HEK293 (cell line): Measurements from ENCODE around the gene KLHDC7B.

ENCODE experiments used
- CTCF ChIA-PET: fragments of 350-600 bp; formaldehyde crosslinking; extraction: SDS; loops from one replicate; lab custom pipeline; 2021; ENCODE audit warnings: antibody characterized with exemption; lab: Yijun Ruan, JAX
- POLR2A ChIA-PET: fragments of 300-600 bp; formaldehyde crosslinking; extraction: SDS; loops from one replicate; lab custom pipeline; 2020; ENCODE audit warnings: antibody characterized with exemption, inconsistent platforms; lab: Yijun Ruan, JAX
- H3K27ac ChIP-seq: fragments of 200-500 bp; sonication (Bioruptor generic); 2 replicates; pipeline ENCODE4 v1.5.1; 2014; ENCODE audit warnings: low read depth, low read length, control low read depth, inconsistent platforms; ENCODE audit errors: extremely low read depth
- H3K36me3 ChIP-seq, 2 experiments: fragments of 200-500 bp in 1 of 2; sonication (Bioruptor generic) in 1 of 2; 1 replicate in 1 of 2; 2 replicates in 1 of 2; pipeline ENCODE4 v1.5.1; 2014 to 2017; ENCODE audit warnings: inconsistent platforms in 2 of 2, low read length in 2 of 2; ENCODE audit not compliant: control insufficient read depth in 2 of 2, insufficient read depth in 1 of 2
- H3K4me1 ChIP-seq: fragments of 200-500 bp; sonication (Bioruptor generic); 2 replicates; pipeline ENCODE4 v1.5.1; 2014; ENCODE audit warnings: mild to moderate bottlenecking, low read length, inconsistent platforms; ENCODE audit not compliant: control insufficient read depth, insufficient read depth
- H3K4me3 ChIP-seq: 2 replicates; pipeline ENCODE4 v1.5.1; 2011; ENCODE audit warnings: low read depth, mild to moderate bottlenecking, control low read depth, low read length, moderate library complexity
- H3K9me3 ChIP-seq: fragments of 200-500 bp; sonication (Bioruptor generic); 2 replicates; pipeline ENCODE4 v1.5.1; 2014; ENCODE audit warnings: low read depth, low read length, inconsistent platforms; ENCODE audit not compliant: control insufficient read depth, insufficient read depth
- KLF10 ChIP-seq: fragments of 450-650 bp; IDR thresholded peaks from 2 replicates; pipeline ENCODE4 v1.5.1; 2018; ENCODE audit warnings: missing biosample characterization, mild to moderate bottlenecking, missing genetic modification characterization
- KLF7 ChIP-seq: fragments of 450-650 bp; formaldehyde crosslinking; IDR thresholded peaks from 2 replicates; pipeline ENCODE4 v1.5.1; 2016; ENCODE audit warnings: missing biosample characterization, missing genetic modification characterization, borderline replicate concordance
- KLF8 ChIP-seq: fragments of 450-650 bp; formaldehyde crosslinking; IDR thresholded peaks from 2 replicates; pipeline ENCODE4 v1.5.1; 2016; ENCODE audit warnings: missing biosample characterization, missing genetic modification characterization
- OVOL3 ChIP-seq: fragments of 450-650 bp; formaldehyde crosslinking; IDR thresholded peaks from 2 replicates; pipeline ENCODE4 v1.5.1; 2016; ENCODE audit warnings: missing biosample characterization, missing genetic modification characterization
- PRDM1 ChIP-seq: fragments of 450-650 bp; formaldehyde crosslinking; IDR thresholded peaks from 2 replicates; pipeline ENCODE4; 2016; ENCODE audit warnings: missing biosample characterization, missing genetic modification characterization
- TRIM28 ChIP-seq: IDR thresholded peaks from 2 replicates; pipeline ENCODE4 v1.6.1; 2011; ENCODE audit warnings: low read length, control low read depth, borderline replicate concordance
- ZNF24 ChIP-seq: fragments of 450-650 bp; formaldehyde crosslinking; IDR thresholded peaks from 2 replicates; pipeline ENCODE4 v1.5.1; 2016; ENCODE audit warnings: missing biosample characterization, missing genetic modification characterization
- ZNF274 ChIP-seq, 2 experiments: fragments of 200-500 bp in 1 of 2; fragments of 450-650 bp in 1 of 2; sonication (Bioruptor generic) in 1 of 2; formaldehyde crosslinking in 1 of 2; IDR thresholded peaks; 2 replicates each; pipeline versions ENCODE4 v1.5.1 to v1.6.1; 2014 to 2016; ENCODE audit warnings: borderline replicate concordance in 1 of 2, inconsistent platforms in 1 of 2, low read length in 1 of 2, missing biosample characterization in 1 of 2, missing genetic modification characterization in 1 of 2
- ZNF416 ChIP-seq: fragments of 450-650 bp; formaldehyde crosslinking; IDR thresholded peaks from 2 replicates; pipeline ENCODE4 v1.5.1; 2016; ENCODE audit warnings: missing biosample characterization, missing genetic modification characterization
- ZNF660 ChIP-seq: fragments of 450-650 bp; IDR thresholded peaks from 2 replicates; pipeline ENCODE4 v1.5.1; 2018; ENCODE audit warnings: missing biosample characterization, mild to moderate bottlenecking, missing genetic modification characterization
- ZNF677 ChIP-seq: fragments of 450-650 bp; IDR thresholded peaks from 2 replicates; pipeline ENCODE4 v1.5.0; 2018; ENCODE audit warnings: missing biosample characterization, mild to moderate bottlenecking, missing genetic modification characterization, moderate library complexity
- ZNF707 ChIP-seq: fragments of 450-650 bp; formaldehyde crosslinking; IDR thresholded peaks from 2 replicates; pipeline ENCODE4 v1.5.1; 2016; ENCODE audit warnings: missing biosample characterization, missing genetic modification characterization
- ZNF843 ChIP-seq: fragments of 450-650 bp; formaldehyde crosslinking; IDR thresholded peaks from 2 replicates; pipeline ENCODE4 v1.5.1; 2016; ENCODE audit warnings: missing biosample characterization, missing genetic modification characterization
- TF ChIP-seq, protein P1 (sequence below): fragments of 450-650 bp; formaldehyde crosslinking; IDR thresholded peaks from 2 replicates; pipeline ENCODE4 v1.5.1; 2016; ENCODE audit warnings: missing biosample characterization, missing genetic modification characterization, borderline replicate concordance
- TF ChIP-seq, protein P2 (sequence below): fragments of 450-650 bp; formaldehyde crosslinking; IDR thresholded peaks from 2 replicates; pipeline ENCODE4 v1.5.1; 2016; ENCODE audit warnings: missing biosample characterization, missing genetic modification characterization
- TF ChIP-seq, protein P3 (sequence below): fragments of 450-650 bp; formaldehyde crosslinking; IDR thresholded peaks from 2 replicates; pipeline ENCODE4 v1.5.1; 2016; ENCODE audit warnings: missing biosample characterization, missing genetic modification characterization
- TF ChIP-seq, protein P4 (sequence below): fragments of 450-650 bp; formaldehyde crosslinking; IDR thresholded peaks from 2 replicates; pipeline ENCODE4 v1.5.1; 2016; ENCODE audit warnings: missing biosample characterization, missing genetic modification characterization
- TF ChIP-seq, protein P5 (sequence below): fragments of 450-650 bp; formaldehyde crosslinking; IDR thresholded peaks from 2 replicates; pipeline ENCODE4 v1.5.1; 2016; ENCODE audit warnings: missing biosample characterization, missing genetic modification characterization
- TF ChIP-seq, protein P6 (sequence below): fragments of 450-650 bp; IDR thresholded peaks from 2 replicates; pipeline ENCODE4 v1.5.1; 2018; ENCODE audit warnings: missing biosample characterization, mild to moderate bottlenecking, missing genetic modification characterization

KLHDC7B gene

DNA sequence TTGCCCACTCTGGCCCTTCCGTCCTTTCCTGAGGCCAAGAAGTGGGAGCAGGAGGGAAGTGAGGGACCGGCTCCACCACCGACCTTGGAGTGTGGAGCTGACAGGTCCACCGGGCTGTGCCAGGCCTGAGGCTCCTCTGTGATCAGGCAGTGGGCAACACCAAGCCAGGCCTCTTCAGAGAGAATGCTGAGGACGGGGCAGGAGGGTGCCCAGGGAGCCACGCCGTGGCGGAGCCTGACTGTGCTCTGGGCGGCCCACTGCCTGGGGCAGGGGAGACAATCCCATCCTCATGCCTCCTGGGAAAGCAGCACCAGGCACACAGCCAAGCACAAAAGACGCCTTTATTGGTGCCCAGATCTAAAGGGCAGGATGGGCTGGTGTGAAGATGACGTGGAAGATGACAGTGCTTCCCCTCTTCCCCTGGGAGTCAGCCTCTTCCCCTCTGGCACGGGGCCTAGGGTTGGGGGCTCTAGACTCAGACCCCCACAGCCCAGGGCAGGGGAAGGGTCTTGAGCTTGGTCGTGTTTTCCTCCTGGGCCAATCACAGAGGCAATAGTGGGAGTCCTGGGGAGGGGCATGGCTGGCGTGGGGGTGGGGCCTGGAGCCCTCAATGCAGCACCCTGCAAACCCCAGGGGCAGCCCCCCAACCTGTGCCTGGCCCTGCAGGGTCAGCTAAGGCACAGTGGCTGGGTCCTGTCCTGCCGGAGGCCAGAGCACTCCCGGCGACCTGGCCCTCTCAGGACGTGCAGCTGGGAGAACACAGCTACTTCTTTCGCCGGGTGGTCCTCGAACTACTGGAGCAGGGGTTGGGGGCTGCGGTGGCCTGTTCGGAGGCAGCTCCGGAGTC lies 42.8 kb upstream of the KLHDC7B start:
- H3K9me3 ChIP-seq, result no peaks in the 10 kb centered on the region
- peaks cover 3% of the 10 kb centered on the region for H3K4me1 ChIP-seq
- H3K36me3 ChIP-seq, result peaks cover 0 to 37% of the 10 kb centered on the region in 2 experiments; a peak in 1 of 3 replicates
- H3K27ac ChIP-seq, result no peak overlapping the region
- ChIA-PET POLR2A (interaction anchor here (0.8 to 3.3 kb wide), 2 partner anchors 20 to 23 kb away, joined by 3 to 12 read pairs; partner anchors contain the start of gene SCO2), CTCF (interaction anchor here (0.6 to 1.1 kb wide), 2 partner anchors 23 to 64 kb away, joined by 3 to 5 read pairs; partner anchors contain the start of gene SCO2)
- no peak overlapping the region for H3K4me3 ChIP-seq
- TF ChIP-seq ZNF707 (tag by site-specific recombination) (no peak), ZNF416 (tag by site-specific recombination) (no peak), ZNF24 (tag by site-specific recombination) (no peak), ZNF274 (IDR thresholded peaks at IDR 0.05; ENCODE audit: low read length) (no peak), ZNF274 (tag by site-specific recombination; IDR thresholded peaks at IDR 0.05; ENCODE audit: borderline replicate concordance) (no peak), TRIM28 (no peak), ZNF843 (no peak), KLF10 (tag by site-specific recombination) (no peak), OVOL3 (tag by site-specific recombination) (no peak), KLF7 (tag by site-specific recombination) (no peak), ZNF660 (no peak), ZNF677 (tag by site-specific recombination) (no peak), KLF8 (tag by site-specific recombination) (no peak), PRDM1 (tag by site-specific recombination) (no peak)
- TF ChIP-seq, protein P1, sequence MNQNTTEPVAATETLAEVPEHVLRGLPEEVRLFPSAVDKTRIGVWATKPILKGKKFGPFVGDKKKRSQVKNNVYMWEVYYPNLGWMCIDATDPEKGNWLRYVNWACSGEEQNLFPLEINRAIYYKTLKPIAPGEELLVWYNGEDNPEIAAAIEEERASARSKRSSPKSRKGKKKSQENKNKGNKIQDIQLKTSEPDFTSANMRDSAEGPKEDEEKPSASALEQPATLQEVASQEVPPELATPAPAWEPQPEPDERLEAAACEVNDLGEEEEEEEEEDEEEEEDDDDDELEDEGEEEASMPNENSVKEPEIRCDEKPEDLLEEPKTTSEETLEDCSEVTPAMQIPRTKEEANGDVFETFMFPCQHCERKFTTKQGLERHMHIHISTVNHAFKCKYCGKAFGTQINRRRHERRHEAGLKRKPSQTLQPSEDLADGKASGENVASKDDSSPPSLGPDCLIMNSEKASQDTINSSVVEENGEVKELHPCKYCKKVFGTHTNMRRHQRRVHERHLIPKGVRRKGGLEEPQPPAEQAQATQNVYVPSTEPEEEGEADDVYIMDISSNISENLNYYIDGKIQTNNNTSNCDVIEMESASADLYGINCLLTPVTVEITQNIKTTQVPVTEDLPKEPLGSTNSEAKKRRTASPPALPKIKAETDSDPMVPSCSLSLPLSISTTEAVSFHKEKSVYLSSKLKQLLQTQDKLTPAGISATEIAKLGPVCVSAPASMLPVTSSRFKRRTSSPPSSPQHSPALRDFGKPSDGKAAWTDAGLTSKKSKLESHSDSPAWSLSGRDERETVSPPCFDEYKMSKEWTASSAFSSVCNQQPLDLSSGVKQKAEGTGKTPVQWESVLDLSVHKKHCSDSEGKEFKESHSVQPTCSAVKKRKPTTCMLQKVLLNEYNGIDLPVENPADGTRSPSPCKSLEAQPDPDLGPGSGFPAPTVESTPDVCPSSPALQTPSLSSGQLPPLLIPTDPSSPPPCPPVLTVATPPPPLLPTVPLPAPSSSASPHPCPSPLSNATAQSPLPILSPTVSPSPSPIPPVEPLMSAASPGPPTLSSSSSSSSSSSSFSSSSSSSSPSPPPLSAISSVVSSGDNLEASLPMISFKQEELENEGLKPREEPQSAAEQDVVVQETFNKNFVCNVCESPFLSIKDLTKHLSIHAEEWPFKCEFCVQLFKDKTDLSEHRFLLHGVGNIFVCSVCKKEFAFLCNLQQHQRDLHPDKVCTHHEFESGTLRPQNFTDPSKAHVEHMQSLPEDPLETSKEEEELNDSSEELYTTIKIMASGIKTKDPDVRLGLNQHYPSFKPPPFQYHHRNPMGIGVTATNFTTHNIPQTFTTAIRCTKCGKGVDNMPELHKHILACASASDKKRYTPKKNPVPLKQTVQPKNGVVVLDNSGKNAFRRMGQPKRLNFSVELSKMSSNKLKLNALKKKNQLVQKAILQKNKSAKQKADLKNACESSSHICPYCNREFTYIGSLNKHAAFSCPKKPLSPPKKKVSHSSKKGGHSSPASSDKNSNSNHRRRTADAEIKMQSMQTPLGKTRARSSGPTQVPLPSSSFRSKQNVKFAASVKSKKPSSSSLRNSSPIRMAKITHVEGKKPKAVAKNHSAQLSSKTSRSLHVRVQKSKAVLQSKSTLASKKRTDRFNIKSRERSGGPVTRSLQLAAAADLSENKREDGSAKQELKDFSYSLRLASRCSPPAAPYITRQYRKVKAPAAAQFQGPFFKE, result no peak
- TF ChIP-seq, protein P2, sequence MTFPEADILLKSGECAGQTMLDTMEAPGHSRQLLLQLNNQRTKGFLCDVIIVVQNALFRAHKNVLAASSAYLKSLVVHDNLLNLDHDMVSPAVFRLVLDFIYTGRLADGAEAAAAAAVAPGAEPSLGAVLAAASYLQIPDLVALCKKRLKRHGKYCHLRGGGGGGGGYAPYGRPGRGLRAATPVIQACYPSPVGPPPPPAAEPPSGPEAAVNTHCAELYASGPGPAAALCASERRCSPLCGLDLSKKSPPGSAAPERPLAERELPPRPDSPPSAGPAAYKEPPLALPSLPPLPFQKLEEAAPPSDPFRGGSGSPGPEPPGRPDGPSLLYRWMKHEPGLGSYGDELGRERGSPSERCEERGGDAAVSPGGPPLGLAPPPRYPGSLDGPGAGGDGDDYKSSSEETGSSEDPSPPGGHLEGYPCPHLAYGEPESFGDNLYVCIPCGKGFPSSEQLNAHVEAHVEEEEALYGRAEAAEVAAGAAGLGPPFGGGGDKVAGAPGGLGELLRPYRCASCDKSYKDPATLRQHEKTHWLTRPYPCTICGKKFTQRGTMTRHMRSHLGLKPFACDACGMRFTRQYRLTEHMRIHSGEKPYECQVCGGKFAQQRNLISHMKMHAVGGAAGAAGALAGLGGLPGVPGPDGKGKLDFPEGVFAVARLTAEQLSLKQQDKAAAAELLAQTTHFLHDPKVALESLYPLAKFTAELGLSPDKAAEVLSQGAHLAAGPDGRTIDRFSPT, result no peak
- TF ChIP-seq, protein P3, sequence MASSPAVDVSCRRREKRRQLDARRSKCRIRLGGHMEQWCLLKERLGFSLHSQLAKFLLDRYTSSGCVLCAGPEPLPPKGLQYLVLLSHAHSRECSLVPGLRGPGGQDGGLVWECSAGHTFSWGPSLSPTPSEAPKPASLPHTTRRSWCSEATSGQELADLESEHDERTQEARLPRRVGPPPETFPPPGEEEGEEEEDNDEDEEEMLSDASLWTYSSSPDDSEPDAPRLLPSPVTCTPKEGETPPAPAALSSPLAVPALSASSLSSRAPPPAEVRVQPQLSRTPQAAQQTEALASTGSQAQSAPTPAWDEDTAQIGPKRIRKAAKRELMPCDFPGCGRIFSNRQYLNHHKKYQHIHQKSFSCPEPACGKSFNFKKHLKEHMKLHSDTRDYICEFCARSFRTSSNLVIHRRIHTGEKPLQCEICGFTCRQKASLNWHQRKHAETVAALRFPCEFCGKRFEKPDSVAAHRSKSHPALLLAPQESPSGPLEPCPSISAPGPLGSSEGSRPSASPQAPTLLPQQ, result no peak
- TF ChIP-seq, protein P4, sequence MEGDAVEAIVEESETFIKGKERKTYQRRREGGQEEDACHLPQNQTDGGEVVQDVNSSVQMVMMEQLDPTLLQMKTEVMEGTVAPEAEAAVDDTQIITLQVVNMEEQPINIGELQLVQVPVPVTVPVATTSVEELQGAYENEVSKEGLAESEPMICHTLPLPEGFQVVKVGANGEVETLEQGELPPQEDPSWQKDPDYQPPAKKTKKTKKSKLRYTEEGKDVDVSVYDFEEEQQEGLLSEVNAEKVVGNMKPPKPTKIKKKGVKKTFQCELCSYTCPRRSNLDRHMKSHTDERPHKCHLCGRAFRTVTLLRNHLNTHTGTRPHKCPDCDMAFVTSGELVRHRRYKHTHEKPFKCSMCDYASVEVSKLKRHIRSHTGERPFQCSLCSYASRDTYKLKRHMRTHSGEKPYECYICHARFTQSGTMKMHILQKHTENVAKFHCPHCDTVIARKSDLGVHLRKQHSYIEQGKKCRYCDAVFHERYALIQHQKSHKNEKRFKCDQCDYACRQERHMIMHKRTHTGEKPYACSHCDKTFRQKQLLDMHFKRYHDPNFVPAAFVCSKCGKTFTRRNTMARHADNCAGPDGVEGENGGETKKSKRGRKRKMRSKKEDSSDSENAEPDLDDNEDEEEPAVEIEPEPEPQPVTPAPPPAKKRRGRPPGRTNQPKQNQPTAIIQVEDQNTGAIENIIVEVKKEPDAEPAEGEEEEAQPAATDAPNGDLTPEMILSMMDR (tag by site-specific recombination), result no peak
- TF ChIP-seq, protein P5, sequence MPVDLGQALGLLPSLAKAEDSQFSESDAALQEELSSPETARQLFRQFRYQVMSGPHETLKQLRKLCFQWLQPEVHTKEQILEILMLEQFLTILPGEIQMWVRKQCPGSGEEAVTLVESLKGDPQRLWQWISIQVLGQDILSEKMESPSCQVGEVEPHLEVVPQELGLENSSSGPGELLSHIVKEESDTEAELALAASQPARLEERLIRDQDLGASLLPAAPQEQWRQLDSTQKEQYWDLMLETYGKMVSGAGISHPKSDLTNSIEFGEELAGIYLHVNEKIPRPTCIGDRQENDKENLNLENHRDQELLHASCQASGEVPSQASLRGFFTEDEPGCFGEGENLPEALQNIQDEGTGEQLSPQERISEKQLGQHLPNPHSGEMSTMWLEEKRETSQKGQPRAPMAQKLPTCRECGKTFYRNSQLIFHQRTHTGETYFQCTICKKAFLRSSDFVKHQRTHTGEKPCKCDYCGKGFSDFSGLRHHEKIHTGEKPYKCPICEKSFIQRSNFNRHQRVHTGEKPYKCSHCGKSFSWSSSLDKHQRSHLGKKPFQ (tag by site-specific recombination), result no peak
- TF ChIP-seq, protein P6, sequence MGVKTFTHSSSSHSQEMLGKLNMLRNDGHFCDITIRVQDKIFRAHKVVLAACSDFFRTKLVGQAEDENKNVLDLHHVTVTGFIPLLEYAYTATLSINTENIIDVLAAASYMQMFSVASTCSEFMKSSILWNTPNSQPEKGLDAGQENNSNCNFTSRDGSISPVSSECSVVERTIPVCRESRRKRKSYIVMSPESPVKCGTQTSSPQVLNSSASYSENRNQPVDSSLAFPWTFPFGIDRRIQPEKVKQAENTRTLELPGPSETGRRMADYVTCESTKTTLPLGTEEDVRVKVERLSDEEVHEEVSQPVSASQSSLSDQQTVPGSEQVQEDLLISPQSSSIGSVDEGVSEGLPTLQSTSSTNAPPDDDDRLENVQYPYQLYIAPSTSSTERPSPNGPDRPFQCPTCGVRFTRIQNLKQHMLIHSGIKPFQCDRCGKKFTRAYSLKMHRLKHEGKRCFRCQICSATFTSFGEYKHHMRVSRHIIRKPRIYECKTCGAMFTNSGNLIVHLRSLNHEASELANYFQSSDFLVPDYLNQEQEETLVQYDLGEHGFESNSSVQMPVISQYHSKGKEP (tag by site-specific recombination), result no peak
